GM23338 (cell line): ENCODE data around the gene BSX. TPM values are rescaled to one million over a fixed set of nuclear protein-coding genes. Genes with fewer than 3 reads are reported as not detected.

Source experiments
- CREB1 ChIP-seq: fragments of 250-450 bp; sonication (Bioruptor Pico); IDR thresholded peaks from 2 replicates; pipeline ENCODE4 v1.5.0; 2020; ENCODE audit warnings: low read depth, mild to moderate bottlenecking, moderate library complexity
- EZH2 ChIP-seq: fragments of 200-600 bp; sonication (generic); IDR thresholded peaks from one replicate; pipeline ENCODE4 v1.8.0; 2017; ENCODE audit warnings: antibody characterized with exemption, mild to moderate bottlenecking, low read depth; ENCODE audit not compliant: unreplicated experiment
- JUNB ChIP-seq: IDR thresholded peaks from one replicate; pipeline ENCODE4 v1.6.1; 2016; ENCODE audit warnings: antibody characterized with exemption; ENCODE audit not compliant: unreplicated experiment
- NANOG ChIP-seq: IDR thresholded peaks from 2 replicates; pipeline ENCODE4 v1.6.1; 2016; ENCODE audit warnings: antibody characterized with exemption, borderline replicate concordance
- POLR2AphosphoS5 ChIP-seq: IDR thresholded peaks from 2 replicates; pipeline ENCODE4 v1.6.1; 2016; ENCODE audit warnings: antibody characterized with exemption, low read depth
- REST ChIP-seq: IDR thresholded peaks from one replicate; pipeline ENCODE4 v1.6.1; 2018; ENCODE audit warnings: antibody characterized with exemption; ENCODE audit not compliant: unreplicated experiment
- STAT1 ChIP-seq: IDR thresholded peaks from one replicate; pipeline ENCODE4 v1.6.1; 2016; ENCODE audit warnings: antibody characterized with exemption; ENCODE audit not compliant: unreplicated experiment
- ZNF462 ChIP-seq: fragments of 250-450 bp; sonication (Bioruptor Pico); IDR thresholded peaks from 2 replicates; pipeline ENCODE4 v1.5.0; 2020; ENCODE audit warnings: mild to moderate bottlenecking, moderate library complexity
- polyA plus RNA-seq: library from polyadenylated mRNA; unstranded; fragments of >200 nt; fragmentation: Nextera tagmentation; extraction: Ambion mirVana; gene quantifications from 2 replicates; pipeline ENCODE4 v1.2.1, GENCODE V29; 2016
- total RNA-seq: library from RNA; depleted of rRNA; stranded (reverse); fragments of >200 nt; shearing (Covaris generic); gene quantifications from 2 replicates; pipeline ENCODE4 v1.2.3, GENCODE V29; 2014

The BSX gene
- total and polyA plus RNA-seq, 2 experiments from 2014 or later = not detected

GRCh38 chr11:123030517-123030916 lies 48.9 kb upstream of the BSX start (continued):
- no peak for TF ChIP-seq ZNF462 (CRISPR knock-in tag)
- TF ChIP-seq JUNB = no peak
- TF ChIP-seq STAT1 = no peak
- no peak for TF ChIP-seq REST
- no peak for TF ChIP-seq NANOG
- TF ChIP-seq CREB1 (CRISPR knock-in tag) = no peak
- TF ChIP-seq EZH2 = no peak
- no peak for TF ChIP-seq POLR2AphosphoS5
